Right lobe of liver (tissue), 6 donors: ENCODE data around the gene NCR3LG1. TPM values are rescaled to one million over a fixed set of nuclear protein-coding genes. Genes with fewer than 3 reads are reported as not detected.

ENCODE experiments used
- ATAC-seq, 4 donors: fragments of 200-7000 bp; cut with Tn5 transposase; one replicate each; pipeline ENCODE4 v1.9.1; 2020; ENCODE audit warnings: mild to moderate bottlenecking in 4 of 4, moderate library complexity in 4 of 4
- DNase-seq, 3 donors: peaks; one replicate each; pipeline ENCODE4 v3.0.0-alpha.2; 2020
- H3K27ac ChIP-seq, 3 donors: fragments of 200-600 bp; one replicate each; pipeline ENCODE4 v1.8.0; 2022
- H3K27me3 ChIP-seq, 2 donors: fragments of 200-600 bp; one replicate each; pipeline ENCODE4 v1.8.0; 2022
- H3K36me3 ChIP-seq, 4 donors: fragments of 200-600 bp; sonication (generic) in 1 of 4; one replicate each; pipeline versions ENCODE4 v1.5.1 to v1.8.0; 2017 to 2022; ENCODE audit warnings: control low read depth in 1 of 4
- H3K4me1 ChIP-seq, 4 donors: fragments of 200-600 bp; sonication (generic) in 1 of 4; one replicate each; pipeline versions ENCODE4 v1.5.1 to v1.8.0; 2017 to 2022; ENCODE audit warnings: control low read depth in 1 of 4
- H3K4me3 ChIP-seq, 3 donors: fragments of 200-600 bp; one replicate each; pipeline ENCODE4 v1.8.0; 2022
- H3K9me3 ChIP-seq, 4 donors: fragments of 200-600 bp; sonication (generic) in 1 of 4; one replicate each; pipeline versions ENCODE4 v1.5.1 to v1.8.0; 2017 to 2022; ENCODE audit warnings: control low read depth in 1 of 4
- CTCF ChIP-seq, 4 donors: fragments of 200-600 bp in 3 of 4; fragments of 450-650 bp in 1 of 4; IDR thresholded peaks; one replicate each; pipeline versions ENCODE4 v1.5.1 to v1.8.0; 2016 to 2022; ENCODE audit warnings: antibody characterized with exemption in 4 of 4, mild to moderate bottlenecking in 2 of 4
- POLR2A ChIP-seq: fragments of 450-650 bp; IDR thresholded peaks from one replicate; pipeline ENCODE4 v1.6.1; 2017; ENCODE audit warnings: antibody characterized with exemption, mild to moderate bottlenecking
- WGBS: methylation state at CpG from one replicate; pipeline ENCODE4 v1.1.6; 2018; ENCODE audit warnings: low coverage, low lambda C conversion rate; ENCODE audit not compliant: insufficient coverage; ENCODE audit errors: missing lambda C conversion rate; 5-methylcytosine and 5-hydroxymethylcytosine counted together
- intact Hi-C, 2 donors: fragments of 100-400 bp; cut with DNase I; formaldehyde crosslinking; loops; one replicate each; pipeline versions ENCODE4 v1.11.2 to v1.14.1; 2022
- total RNA-seq, 6 experiments: library from RNA; depleted of rRNA in 2 of 6; stranded (reverse); fragments of >200 nt in 2 of 6; fragmentation: NEBNext Ultra II Directional in 3 of 6; extraction: Animal tissue kit (Norgen Biotek cat#: 25700) in 3 of 6; gene quantifications; one replicate each; pipeline versions ENCODE4 v1.1.0 to v1.2.4, GENCODE V29; 2016 to 2023
- donor health status: DM: no; HTN: yes; CAD: no.
- donor health status: DM: no; HTN: no; CAD: no.
- donor health status: DM: no; HTN: no; CAD: no.
- donor health status: DM: no; HTN: yes; CAD: no.
- donor health status: DM: no; HTN: yes; CAD: no.

The NCR3LG1 gene
- total RNA-seq, 6 experiments from 2014 or later = 0.15 to 3.2 (median 1.0) TPM

GRCh38 chr11:17405232-17406005 lies 53.8 kb downstream of the NCR3LG1 start:
- Histone ChIP-seq H3K4me1 (peaks cover 0 to 20% (median 7%) of the 10 kb centered on the region in 4 donors), H3K27me3 (no peaks in the 10 kb centered on the region), H3K27ac (peak overlapping the region; percentile 34 to 77 (median 72)), H3K4me3 (no peak overlapping the region), H3K9me3 (no peaks in the 10 kb centered on the region), H3K36me3 (no peaks in the 10 kb centered on the region)
- WGBS = 10% methylated on average over 8 of the region's 15 CpGs
- DNase-seq (peak; percentile 91 to 96 (median 94)), ATAC-seq (peak; percentile 97 to 99 (median 98))
- intact Hi-C loops = no loop called here
- TF ChIP-seq POLR2A (peak; percentile 20), CTCF (IDR thresholded peaks at IDR 0.05) (peak; percentile 31 to 38 (median 34))

GRCh38 chr11:17406082-17406817 lies 54.6 kb downstream of the NCR3LG1 start:
- no peaks in the 10 kb centered on the region for H3K9me3 ChIP-seq
- H3K27me3 ChIP-seq = no peaks in the 10 kb centered on the region
- intact Hi-C loops = no loop called here
- ATAC-seq (peak in 3 of 4 donors; percentile 2 to 30 (median 9)), DNase-seq (peak in 1 of 3 donors; percentile 8)
- H3K36me3 ChIP-seq = no peaks in the 10 kb centered on the region
- WGBS = 50% methylated on average over 2 of the region's 8 CpGs
- peaks cover 0 to 20% (median 7%) of the 10 kb centered on the region in 4 donors for H3K4me1 ChIP-seq
- no peak overlapping the region for H3K4me3 ChIP-seq
- peak overlapping the region; percentile 34 to 77 (median 72) for H3K27ac ChIP-seq
- TF ChIP-seq CTCF (IDR thresholded peaks at IDR 0.05) = no peak
- TF ChIP-seq POLR2A = no peak

DNA sequence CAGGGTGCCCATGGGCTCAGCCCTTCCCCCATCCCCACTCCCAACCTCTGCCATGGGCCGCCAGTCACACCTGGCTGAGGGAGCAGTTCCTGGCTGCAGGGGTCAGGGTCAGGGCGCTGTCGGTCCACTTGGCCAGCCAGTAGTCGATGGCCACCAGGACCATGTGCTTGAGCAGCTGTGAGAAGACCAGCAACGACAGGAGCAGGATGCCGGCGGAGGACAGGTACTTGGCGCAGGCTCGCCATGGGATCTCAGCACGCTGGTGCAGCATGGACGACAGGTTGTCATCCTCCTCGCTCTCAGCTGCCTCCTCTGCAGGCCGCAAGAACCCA lies 55.2 kb downstream of the NCR3LG1 start:
- no peaks in the 10 kb centered on the region for H3K9me3 ChIP-seq
- H3K27ac ChIP-seq = peak overlapping the region in 1 of 3 donors; percentile 72
- WGBS = no CpG with 5 or more reads among the region's 13 CpGs
- H3K36me3 ChIP-seq = no peaks in the 10 kb centered on the region
- intact Hi-C loops = no loop called here
- TF ChIP-seq POLR2A (no peak), CTCF (IDR thresholded peaks at IDR 0.05) (no peak)
- DNase-seq (peak in 1 of 3 donors; percentile 18), ATAC-seq (no peak)
- H3K4me1 ChIP-seq = peaks cover 0 to 20% (median 7%) of the 10 kb centered on the region in 4 donors
- H3K4me3 ChIP-seq = no peak overlapping the region
- H3K27me3 ChIP-seq = no peaks in the 10 kb centered on the region

GRCh38 chr11:17407575-17407974 lies 56.0 kb downstream of the NCR3LG1 start:
- Histone ChIP-seq H3K36me3 (no peaks in the 10 kb centered on the region), H3K27ac (no peak overlapping the region), H3K4me1 (peaks cover 0 to 21% (median 7%) of the 10 kb centered on the region in 4 donors), H3K4me3 (no peak overlapping the region), H3K27me3 (no peaks in the 10 kb centered on the region), H3K9me3 (no peaks in the 10 kb centered on the region)
- intact Hi-C loops = no loop called here
- no CpG with 5 or more reads among the region's 2 CpGs for WGBS
- ATAC-seq = no peak
- TF ChIP-seq POLR2A (no peak), CTCF (IDR thresholded peaks at IDR 0.05) (no peak)
- no peak for DNase-seq
